A172 (cell line): ENCODE data around the gene SLC35F6. TPM values are rescaled to one million over a fixed set of nuclear protein-coding genes. Genes with fewer than 3 reads are reported as not detected.
"Not testable (repeated sequence)": the region's sequence is repeated elsewhere in the genome, so short reads cannot be mapped to it uniquely, and the experiment has no call there.

ENCODE experiments used
- DNase-seq: peaks from one replicate; pipeline ENCODE4 v3.0.0-alpha.2; 2015; ENCODE audit warnings: low spot score
- total RNA-seq: library from RNA; depleted of rRNA; stranded (reverse); fragments of >200 nt; shearing (Covaris generic); gene quantifications from 2 replicates; pipeline ENCODE4 v1.2.3, GENCODE V29; 2014

SLC35F6 gene
- total RNA-seq, 1 experiment from 2014 or later: 35.9 TPM

DNA sequence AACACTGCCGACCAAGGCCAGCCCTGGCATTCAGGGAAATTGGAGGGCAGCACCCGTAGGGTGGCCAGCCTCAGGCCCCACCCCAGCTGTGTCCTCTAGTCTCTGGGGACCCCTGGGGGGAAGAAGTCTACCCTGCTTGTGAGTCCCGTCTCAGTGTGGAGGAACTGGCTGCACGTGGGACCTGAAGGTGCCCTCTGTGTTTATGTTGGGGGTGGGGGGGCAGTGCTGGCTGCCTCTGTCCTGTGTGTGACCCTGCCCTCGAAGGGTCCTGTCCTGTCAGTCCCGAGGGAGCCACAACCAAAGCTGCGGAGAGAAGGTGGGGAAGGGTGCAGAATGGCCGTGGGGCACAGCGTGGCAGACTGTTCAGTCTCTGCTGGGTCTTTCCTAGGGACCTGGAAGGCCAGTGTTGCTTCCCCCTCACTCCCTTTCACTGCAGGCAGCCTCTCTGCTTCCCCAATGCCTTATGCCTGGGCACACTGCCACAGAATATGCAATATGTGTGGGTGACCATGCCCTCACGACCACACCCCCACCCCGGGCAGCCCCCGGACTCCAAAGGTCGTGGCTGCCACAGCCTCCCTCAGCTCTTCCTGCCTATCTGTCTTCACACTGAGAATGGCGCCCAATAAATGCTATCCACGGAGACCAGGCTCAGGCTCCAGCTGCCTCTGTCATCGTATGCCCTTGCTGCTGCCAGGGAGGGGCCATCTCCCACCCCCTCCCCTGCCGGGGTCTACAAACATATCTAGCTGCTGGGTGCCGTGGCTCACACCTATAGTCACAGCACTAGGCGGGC, 33.3 kb upstream of the SLC35F6 start:
- no peak for DNase-seq

DNA sequence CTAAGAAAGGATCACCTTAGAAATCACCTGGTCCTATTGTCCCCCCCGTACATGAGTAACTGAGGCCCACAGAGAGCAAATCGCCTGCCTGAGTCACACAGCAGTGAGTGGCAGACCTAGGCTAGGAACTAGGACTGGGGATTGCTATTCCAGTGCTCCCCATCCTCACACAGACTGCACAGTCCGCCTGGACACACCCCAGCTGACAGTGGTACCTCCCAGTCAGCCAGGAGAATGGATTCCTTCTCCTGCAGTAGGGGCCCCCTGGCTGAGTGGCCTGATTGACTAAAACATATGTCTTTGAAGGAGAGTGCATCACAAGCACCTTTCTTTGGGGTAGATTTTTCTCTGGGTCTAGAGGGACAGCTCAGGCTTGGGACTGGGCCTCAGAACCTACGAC, 32.4 kb upstream of the SLC35F6 start:
- no peak for DNase-seq

DNA sequence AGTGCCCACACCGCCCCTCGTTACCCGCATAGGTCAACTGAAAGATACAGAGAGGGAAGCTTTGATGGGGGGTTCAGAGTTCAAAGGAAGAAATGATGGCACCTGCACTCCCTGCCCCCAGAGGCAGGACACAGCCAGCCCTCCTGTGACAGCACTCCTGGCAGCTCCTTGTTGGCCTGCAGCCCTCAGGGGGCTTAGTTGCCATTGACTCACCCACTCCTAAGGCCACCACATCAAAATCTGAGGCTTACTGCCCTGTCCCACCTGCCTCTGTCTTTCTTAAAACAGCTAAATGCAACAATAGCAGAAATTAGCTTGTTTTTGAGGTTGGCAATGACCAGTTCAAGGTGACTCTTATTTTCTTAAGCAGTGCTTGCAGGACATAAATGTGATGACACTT, 31.6 kb upstream of the SLC35F6 start:
- no peak for DNase-seq

DNA sequence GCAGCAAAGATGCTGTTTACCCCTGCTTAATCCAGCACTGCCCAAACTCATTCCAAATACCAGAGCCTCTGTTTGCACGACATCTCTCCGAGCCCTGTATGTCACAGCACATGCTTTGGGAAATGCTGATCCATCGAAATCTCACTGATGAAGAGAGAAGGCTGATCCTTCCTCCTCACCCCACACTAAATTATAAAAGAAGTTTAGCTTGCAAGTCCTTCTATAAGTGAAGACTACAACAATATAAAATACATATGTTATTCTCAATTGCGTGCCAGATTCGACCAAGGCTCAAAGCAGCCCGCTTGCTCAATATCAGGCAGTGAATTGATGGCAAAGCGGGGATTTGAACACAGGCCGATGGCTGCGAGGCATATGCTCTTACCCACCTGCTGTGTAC, 30.7 kb upstream of the SLC35F6 start:
- DNase-seq: no peak

DNA sequence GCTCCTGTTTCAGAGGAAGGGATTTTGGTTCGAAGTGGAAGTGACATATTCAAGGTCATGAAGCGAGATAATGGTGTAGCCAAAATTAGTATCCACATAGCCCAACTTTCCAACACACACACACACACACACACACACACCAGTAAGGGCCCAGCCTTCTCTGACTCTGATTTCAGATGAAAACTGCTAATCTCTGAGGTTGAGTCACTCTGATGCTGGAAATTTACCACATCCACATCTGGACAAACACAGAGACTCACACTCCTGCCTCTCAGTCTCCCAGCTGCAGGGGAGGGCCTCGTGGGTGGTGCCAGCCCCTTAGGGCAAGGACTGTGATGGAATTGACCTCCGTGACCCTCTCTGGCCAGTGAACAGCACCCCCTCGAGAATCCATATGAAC, 29.0 kb upstream of the SLC35F6 start:
- peak; percentile 80 for DNase-seq

DNA sequence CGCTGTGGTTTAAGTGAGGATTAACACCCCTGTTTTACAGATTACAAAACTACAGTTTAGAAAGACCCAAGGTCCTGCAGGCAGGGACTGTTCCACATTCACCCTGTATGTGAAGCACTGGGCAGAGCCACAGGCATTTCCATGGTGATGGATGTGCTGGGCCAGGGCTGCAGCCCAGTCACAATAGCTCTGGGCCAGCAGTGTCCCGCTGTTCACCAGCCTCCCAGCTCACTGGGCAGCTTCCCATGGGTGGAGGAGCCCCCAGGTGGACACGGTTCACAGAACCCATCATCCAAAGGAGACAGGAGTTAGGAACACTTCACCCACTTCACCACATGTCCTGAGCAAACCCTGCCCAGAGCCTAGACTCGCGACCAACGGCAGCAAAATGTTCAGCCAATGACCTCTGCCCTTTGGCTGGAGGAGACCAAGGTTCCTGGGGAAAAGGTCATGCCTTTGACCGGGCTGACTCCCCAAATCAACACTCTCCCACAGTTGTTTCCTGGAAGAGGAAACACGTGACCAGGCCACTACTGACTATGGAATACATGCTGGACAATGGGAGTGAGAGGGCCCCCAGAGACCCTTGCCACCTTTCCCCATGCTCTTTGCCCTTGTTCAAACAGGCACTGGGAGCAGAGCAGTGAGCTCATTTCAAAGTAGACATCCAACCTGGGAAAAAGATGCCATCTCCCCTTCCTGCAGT, 28.0 kb upstream of the SLC35F6 start:
- DNase-seq: no peak

DNA sequence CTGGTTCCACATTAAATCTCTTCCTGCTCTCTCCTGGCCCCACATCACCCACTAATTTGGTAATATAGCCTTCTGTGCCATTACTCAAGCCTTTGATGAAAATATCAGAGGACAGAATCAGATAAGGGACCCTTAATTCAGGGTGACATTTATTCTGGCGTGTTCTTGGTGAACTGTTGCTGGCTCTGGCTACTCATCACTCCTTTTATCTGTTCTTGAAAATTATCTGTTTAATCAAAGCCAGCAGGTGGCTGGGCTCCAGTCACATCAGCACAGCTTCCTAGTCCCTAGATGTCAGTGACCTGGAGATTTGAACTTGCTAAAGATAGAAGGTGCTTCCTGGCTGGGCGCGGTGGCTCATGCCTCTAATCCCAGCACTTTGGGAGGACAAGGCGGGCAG, 26.9 kb upstream of the SLC35F6 start:
- no peak for DNase-seq

DNA sequence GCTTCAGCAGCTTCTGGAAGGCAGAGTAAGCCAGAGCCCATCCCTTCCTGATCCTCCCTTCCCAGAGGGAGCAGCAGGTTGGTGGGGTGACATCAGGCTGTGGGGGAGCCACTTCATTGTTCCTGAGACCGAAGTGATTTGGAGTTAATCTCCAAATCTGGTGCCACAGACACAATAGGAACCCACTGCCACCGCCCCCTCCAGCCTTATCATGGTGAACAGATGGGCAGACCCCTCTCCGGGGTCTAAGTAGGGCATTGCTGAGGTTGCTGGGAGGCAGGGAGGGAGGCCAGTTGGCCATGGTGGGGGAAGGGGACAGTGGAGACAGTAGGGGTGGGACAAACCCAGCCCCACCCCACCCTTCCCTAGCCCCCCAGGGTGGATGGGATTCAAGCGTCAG, 25.6 kb upstream of the SLC35F6 start:
- no peak for DNase-seq

DNA sequence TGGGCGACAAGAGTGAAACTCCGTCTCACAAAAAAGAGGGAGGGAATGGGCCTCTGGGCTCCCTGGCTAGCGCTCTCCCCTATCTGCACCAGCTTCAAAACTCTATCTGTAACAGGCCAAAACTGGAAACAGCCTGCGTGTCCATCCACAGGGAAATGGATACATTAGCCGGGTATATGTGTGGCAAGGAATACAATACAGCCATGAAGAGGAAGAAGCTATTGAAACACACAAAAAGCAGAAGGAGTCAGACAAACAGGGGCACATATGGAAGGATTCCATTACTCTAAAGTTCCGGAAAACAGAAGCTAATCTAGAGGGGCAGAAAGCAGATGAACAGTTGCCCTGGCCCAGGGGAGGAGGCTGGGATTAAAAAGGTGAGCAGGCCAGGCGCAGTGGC, 24.6 kb upstream of the SLC35F6 start:
- DNase-seq: no peak

DNA sequence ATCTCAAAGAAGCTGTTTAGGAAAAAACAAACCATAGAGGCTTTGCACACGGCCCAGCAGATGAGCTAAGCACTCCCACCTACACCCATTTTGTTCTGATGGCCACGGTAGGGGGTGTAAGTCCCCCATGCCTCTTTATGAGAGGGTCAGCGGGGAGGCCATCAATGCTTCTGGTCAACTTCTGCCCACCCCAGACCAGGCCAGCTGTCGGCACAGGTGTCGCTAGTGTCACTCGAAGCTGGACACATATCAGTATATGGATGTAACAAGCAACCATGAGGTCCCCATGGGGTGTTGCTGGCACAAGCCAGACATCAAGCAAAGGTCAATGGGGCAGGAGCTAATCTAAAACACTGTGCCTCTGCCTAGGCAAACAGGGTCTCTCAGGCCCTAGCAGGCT, 23.7 kb upstream of the SLC35F6 start:
- DNase-seq: no peak

DNA sequence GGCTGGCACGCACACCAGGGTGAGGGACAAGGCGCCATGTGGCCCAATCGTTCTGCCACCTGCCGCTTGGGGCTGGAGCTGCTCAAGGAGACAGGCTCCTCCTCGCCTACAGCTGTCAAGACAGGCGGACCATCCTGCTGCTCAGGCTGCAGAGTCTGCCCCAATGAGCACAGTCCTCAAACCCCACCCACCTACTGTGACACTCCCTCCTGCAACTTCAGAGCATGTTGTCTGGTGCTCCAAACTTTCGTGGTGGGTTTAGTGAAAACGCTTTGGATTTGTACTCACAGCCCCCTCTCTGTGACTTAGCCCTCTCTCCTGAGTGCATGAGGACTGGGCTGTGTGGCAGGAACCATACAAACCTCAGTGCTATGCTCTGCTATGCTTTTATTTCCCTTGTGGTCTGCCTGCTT, 23.2 kb upstream of the SLC35F6 start:
- no peak for DNase-seq

DNA sequence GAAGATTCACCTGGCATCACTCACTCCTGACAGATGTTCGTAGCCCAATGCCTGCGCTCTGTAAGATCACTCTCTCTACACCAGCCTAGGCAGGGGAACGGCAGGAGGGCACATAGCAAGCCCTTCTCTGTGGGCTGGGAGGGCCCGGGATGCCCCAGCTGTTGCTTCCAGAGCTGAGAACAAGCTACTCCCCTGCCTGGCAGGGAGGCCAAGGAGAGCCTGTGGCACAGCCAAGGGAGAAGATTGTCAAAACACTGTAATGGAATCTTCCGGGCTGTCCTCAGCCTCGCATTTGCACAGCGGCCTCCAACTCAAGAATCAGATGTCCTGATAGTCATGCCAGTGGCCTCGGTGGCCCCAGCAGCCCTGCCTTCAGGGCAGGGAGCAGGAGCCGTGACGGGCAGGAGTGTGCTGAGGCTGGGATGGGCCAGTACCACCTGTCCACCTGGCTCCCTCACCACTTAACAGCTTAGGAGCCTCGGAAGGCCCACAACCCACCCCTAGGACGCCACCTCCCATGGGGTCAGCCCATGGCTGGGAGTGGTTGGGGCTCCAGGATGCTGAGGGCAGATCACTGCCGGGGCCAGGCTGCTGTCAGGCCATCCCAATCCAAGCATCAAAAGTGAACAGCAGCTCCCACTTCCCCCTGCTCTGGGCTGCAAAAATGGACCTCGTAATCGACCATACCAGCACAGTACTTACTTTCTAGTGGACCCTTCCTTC, 21.9 kb upstream of the SLC35F6 start:
- DNase-seq: no peak

DNA sequence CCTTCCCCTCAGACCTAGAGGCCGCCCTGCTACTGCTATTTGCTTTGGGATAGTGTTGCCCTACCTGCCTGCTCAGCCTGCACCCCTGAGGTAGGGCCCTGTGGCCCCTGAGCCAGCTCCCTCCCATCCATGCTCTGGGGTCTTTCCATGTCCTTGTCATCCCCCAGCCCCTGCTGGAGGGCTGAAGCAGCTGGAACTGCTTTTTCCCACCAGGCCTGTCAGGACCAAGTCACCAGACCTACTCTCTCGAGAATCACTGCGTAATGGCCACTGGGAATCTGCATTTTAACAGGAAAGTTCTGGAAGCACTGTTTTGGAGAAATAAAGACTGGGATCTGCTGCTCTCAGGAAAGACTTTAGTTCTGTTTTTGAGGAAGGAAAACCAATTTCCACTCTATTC, 20.2 kb upstream of the SLC35F6 start:
- no peak for DNase-seq

DNA sequence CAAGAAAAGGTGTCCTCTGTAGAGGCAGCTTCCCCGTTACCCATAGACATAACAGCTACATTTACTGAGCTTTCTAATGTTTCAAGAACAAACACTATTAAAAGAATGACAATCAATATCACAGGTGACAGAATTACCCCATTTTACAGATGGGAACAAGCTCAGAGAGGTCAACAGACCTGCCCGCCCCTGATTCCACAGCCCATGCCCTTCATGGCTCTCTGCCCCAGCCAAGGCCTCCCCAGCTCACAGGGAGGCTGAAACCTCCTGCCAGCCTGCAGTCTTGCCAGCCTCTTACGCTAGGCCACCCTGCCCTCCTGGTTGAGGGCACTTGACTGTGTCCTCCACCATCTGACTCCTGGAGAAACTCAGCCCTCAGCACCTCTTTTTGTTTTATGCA, 19.1 kb upstream of the SLC35F6 start:
- DNase-seq: no peak

DNA sequence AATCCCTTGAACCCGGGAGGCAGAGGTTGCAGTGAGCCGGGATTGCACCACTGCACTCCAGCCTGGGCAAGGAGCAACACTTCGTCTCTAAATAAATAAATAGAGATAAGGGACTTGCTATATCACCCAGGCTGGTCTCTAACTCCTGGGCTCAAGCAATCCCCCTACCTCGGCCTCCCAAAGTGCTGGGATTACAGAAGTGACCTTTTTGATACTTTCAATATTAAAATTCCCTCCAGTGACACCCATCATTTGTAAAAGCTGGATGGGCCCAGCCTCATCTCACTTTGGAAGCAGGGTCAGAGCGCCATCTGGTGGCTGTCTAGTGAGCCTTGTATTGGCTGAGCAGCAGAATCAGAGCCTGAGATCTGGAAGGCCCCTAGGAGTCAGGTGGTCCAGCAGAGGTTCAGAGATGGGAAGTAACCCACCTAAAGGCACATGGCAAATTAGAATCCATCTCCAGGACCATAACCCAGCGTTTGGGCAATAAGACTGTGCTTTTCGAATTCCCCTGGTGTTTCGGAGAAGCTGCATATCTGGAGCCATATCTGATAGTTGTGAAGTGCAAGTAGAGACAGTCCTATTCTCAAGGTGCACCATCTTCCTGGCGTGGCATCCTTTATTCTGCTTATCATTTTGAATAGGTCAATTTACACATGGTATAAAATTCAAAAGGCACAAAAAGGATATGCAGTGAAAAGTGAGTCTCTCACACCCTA, 18.3 kb upstream of the SLC35F6 start:
- peak; percentile 78 for DNase-seq

DNA sequence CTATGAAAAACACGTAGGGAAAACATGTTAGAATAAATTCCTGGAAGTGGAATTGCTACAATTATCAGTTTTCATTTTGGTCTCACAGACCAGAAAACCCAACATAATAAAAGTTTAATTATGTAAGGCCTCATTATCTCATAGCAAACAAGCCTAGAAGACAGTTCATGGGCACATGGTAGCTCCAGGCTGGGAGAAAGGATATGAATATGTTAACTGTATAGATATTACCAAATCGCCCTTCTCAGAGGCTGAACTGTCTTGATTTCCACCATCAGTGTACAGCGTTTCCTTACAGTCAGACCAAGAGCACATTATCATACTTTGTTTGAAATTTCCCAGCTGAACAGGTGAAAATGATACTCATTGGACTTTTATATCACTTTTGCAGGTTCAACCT, 17.1 kb upstream of the SLC35F6 start:
- DNase-seq: no peak

DNA sequence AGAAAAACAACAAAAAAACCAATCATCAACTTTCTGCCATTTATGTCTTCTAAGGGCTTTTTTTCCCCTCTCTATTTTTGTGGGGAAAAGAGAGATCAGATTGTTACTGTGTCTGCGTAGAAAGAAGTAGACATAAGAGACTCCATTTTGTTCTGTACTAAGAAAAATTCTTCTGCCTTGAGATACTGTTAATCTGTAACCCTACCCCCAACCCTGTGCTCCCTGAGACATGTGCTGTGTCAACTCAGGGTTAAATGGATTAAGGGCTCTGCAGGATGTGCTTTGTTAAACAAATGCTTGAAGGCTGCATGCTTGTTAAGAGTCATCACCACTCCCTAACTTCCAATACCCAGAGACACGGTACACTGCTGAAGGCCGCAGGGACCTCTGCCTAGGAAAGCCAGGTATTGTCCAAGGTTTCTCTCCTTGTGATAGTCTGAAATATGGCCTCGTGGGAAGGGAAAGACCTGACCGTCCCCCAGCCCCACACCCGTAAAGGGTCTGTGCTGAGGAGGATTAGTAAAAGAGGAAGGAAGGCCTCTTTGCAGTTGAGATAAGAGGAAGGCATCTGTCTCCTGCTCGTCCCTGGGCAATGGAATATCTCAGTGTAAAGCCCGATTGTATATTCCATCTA, 14.2 kb upstream of the SLC35F6 start:
- DNase-seq: not testable (repeated sequence)

DNA sequence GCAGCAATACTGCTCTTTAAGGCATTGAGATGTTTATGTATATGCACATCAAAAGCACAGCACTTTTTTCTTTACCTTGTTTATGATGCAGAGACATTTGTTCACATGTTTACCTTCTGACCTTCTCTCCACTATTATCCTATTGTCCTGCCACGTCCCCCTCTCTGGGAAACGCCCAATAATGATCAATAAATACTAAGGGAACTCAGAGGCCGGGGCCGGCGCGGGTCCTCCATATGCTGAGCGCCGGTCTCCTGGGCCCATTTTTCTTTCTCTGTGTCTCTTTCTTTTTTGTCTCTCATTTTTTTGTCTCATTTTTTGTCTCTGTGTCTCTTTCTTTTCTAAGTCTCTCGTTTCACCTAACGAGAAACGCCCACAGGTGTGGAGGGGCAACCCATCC, 13.6 kb upstream of the SLC35F6 start:
- not testable (repeated sequence) for DNase-seq

DNA sequence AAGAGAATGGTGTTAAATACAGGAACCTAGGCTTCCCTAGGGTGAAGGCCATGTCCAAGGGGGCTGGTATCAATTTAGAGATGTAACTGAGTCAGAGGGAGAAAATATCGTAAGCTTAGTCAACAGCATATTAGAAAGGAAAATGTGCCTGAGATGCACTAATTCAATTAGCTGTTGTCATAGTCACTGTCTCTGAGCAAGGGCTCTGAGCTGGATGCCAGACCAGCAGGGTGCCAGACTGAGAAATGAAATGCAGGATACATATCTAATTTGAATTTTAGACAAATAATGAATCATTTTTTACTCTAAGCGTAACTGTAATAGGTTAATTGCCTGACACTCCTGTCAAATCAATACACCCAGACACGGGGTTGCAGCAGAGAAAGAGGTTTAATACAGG, 11.4 kb upstream of the SLC35F6 start:
- no peak for DNase-seq

DNA sequence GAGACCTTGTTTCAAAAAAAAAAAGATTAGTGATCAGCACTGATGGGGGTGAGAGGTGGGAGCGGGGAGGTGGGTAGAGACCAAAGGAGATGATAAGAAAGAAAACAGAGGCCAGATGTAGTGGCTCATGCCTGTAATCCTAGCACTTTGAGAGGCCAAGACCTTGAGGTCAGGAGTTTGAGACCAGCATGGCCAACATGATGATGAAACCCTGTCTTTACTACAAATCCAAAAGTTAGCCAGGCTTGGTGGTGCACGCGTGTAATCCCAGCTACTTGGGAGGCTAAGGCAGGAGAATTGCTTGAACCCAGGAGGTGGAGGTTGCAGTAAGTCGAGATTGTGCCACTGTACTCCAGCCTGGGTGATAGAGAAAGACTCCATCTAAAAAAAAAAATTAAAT, 9.5 kb upstream of the SLC35F6 start:
- no peak for DNase-seq

DNA sequence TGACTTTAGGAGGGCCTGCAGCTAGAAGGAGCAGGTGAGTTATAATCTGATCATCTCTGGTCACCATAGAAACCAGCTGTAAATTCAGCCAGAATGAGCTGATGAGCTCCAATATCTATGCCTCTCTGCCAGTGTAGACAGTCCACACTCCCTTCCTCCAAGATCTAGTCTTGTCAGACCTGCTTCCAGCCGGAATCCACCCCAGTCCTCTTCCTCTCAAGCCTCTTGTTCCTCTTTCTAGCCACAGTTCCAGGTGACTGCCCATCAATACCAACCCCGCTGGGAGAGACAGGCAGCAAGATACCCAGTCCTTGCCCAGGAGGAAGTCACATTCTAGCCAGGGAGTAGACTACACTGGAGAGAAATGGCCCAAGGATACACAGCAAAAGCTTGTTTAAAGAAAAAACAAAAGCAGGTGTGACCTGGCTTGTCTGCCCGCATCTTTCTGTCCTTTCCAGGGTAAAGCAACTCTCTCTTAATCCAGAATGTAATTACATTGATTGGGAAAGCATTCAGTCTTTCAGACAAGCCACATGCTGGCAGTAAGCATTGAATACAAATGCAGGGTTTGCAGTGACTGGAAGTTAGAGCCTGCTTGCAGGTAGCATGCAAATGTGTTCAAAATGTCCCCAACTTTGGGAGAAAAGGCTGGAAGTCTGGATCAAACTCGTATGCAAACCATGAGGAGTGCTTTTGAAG, 9.0 kb upstream of the SLC35F6 start:
- DNase-seq: no peak
